Germinal center (tissue), 1 donor: ENCODE results near the gene USP15.

Source experiments
- DNase-seq: peaks from one replicate; pipeline ENCODE4 v3.0.0; 2012; ENCODE audit warnings: mixed read lengths, low spot score

The USP15 gene

GRCh38 chr12:62282057-62282774 is 22.0 kb downstream of the USP15 start:
- no peak for DNase-seq

GRCh38 chr12:62284749-62285148 is 24.5 kb downstream of the USP15 start:
- no peak for DNase-seq

- no peak for DNase-seq
These were observed 25.1 kb downstream of the USP15 start for GRCh38 chr12:62285284-62285683.

- DNase-seq = no peak
These were observed 28.1 kb downstream of the USP15 start for GRCh38 chr12:62288328-62288727.

GRCh38 chr12:62290846-62291245 is 30.6 kb downstream of the USP15 start:
- no peak for DNase-seq

- no peak for DNase-seq
These were observed 31.9 kb downstream of the USP15 start for GRCh38 chr12:62291864-62292760.

- DNase-seq = no peak
These were observed 32.6 kb downstream of the USP15 start for GRCh38 chr12:62292761-62293344.

- no peak for DNase-seq
These were observed 34.2 kb downstream of the USP15 start for GRCh38 chr12:62294378-62294777.

GRCh38 chr12:62296001-62296400 is 35.8 kb downstream of the USP15 start:
- no peak for DNase-seq

- no peak for DNase-seq
These were observed 37.1 kb downstream of the USP15 start for GRCh38 chr12:62297321-62297720.

GRCh38 chr12:62299617-62300016 is 39.4 kb downstream of the USP15 start:
- no peak for DNase-seq

GRCh38 chr12:62301080-62301798 is 41.0 kb downstream of the USP15 start:
- DNase-seq = no peak

GRCh38 chr12:62301799-62302133 is 41.6 kb downstream of the USP15 start:
- no peak for DNase-seq

- no peak for DNase-seq
These were observed 44.4 kb downstream of the USP15 start for GRCh38 chr12:62304560-62304959.

- no peak for DNase-seq
These were observed 45.6 kb downstream of the USP15 start for GRCh38 chr12:62305778-62306177.

GRCh38 chr12:62306569-62307530 is 46.6 kb downstream of the USP15 start:
- no peak for DNase-seq

- no peak for DNase-seq
These were observed 48.0 kb downstream of the USP15 start for GRCh38 chr12:62308201-62308600.

GRCh38 chr12:62313727-62314380 is 53.6 kb downstream of the USP15 start:
- no peak for DNase-seq

GRCh38 chr12:62317017-62317416 is 56.8 kb downstream of the USP15 start:
- DNase-seq = no peak

GRCh38 chr12:62319058-62319457 is 58.9 kb downstream of the USP15 start:
- DNase-seq = no peak

GRCh38 chr12:62320054-62320453 is 59.9 kb downstream of the USP15 start:
- DNase-seq = no peak
